Lower leg skin (tissue), 3 donors: ENCODE results near the gene LMCD1.

Experiments
- POLR2A ChIP-seq, 2 donors: fragments of 450-650 bp; IDR thresholded peaks; one replicate each; pipeline ENCODE4 v1.6.1; 2016 to 2017; ENCODE audit warnings: antibody characterized with exemption in 2 of 2, mild to moderate bottlenecking in 1 of 2, moderate library complexity in 1 of 2
- TF ChIP-seq, protein P1 (sequence below), 3 donors: fragments of 450-650 bp; IDR thresholded peaks; one replicate each; pipeline ENCODE4 v1.5.1; 2016; ENCODE audit warnings: antibody characterized with exemption in 3 of 3, mild to moderate bottlenecking in 3 of 3, moderate library complexity in 2 of 3

DNA sequence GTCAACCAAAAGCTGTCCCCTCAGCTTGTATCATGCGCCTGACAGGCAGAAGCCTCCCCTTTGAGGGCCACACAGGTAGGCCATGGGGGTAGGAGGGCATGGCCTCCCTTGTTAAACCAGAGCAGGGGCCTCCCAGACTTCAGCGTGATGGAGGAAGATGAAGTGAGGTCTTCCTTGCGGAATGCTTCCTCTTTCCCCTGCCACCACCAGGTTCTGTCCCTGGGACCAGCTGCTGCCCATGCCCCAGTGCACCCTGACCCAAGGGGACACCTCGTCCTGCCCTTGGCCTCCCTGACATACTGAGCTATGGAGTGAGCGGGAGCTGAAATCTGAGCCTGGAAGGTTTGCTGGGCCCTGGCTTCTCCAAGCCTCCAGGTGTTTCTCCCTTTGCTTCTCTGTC lies 116.3 kb downstream of the LMCD1 start:
- TF ChIP-seq, protein P1, sequence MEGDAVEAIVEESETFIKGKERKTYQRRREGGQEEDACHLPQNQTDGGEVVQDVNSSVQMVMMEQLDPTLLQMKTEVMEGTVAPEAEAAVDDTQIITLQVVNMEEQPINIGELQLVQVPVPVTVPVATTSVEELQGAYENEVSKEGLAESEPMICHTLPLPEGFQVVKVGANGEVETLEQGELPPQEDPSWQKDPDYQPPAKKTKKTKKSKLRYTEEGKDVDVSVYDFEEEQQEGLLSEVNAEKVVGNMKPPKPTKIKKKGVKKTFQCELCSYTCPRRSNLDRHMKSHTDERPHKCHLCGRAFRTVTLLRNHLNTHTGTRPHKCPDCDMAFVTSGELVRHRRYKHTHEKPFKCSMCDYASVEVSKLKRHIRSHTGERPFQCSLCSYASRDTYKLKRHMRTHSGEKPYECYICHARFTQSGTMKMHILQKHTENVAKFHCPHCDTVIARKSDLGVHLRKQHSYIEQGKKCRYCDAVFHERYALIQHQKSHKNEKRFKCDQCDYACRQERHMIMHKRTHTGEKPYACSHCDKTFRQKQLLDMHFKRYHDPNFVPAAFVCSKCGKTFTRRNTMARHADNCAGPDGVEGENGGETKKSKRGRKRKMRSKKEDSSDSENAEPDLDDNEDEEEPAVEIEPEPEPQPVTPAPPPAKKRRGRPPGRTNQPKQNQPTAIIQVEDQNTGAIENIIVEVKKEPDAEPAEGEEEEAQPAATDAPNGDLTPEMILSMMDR (IDR thresholded peaks at IDR 0.05): no peak
- TF ChIP-seq POLR2A (IDR thresholded peaks at IDR 0.05): no peak
